ENCODE data around the gene MYNN. TPM values are rescaled to one million over a fixed set of nuclear protein-coding genes. Genes with fewer than 3 reads are reported as not detected.

The MYNN gene
- total RNA-seq, 2 experiments from 2014 or later, result 18.7 to 20.6 TPM

DNA sequence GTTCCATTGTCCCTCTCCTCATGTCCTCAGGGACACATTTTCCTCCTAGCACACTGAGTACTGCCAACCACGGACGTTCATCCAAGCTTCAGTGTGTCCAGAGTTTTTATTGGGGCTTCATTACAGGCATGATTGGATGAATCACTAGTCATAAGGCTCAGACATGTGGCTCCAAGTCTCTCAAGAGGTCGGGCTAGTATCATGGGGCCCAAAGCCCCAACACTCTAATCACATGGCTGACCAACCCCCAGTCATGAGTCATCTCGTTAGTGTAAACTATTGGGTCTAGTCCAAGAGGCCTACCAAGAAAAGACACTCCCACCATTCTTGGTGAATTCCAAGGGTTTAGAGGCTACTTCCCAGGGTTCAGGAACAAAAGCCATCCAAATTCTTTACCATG, 12.7 kb upstream of the MYNN start:
- intact Hi-C loops (cut with DNase I, micrococcal nuclease), result loop anchor here (2.0 to 10.0 kb wide), 7 partner anchors 16 to 594 kb away; partner anchors contain the start of genes GPR160 (in 1 of the 2), PHC3 (in 1 of the 2), SEC62 (in 1 of the 2) and SKIL (in 1 of the 2)
- Mint-ChIP-seq H3K27me3 (no peaks in the 10 kb centered on the region), H3K27ac (no peak overlapping the region), H3K4me1 (ENCODE audit: low read depth) (peaks cover 43% of the 10 kb centered on the region), H3K9me3 (peaks cover 2% of the 10 kb centered on the region), H3K4me3 (no peak overlapping the region), H3K36me3 (ENCODE audit: low read depth) (peaks cover 7% of the 10 kb centered on the region)
- no peaks in the 10 kb centered on the region for H3K36me3 ChIP-seq (ENCODE audit: insufficient read depth, low read length)
- POLR2A ChIA-PET, result interaction anchor here (1.5 kb wide), 1 partner anchor 12 kb away, joined by 4 read pairs; no protein-coding TSS in a partner anchor
- no peak for DNase-seq
- peaks cover 24% of the 10 kb centered on the region for H3K4me1 ChIP-seq (ENCODE audit: insufficient read depth, low read length)
- peaks cover 0 to under 1% of the 10 kb centered on the region in 2 experiments for H3K9me3 ChIP-seq (ENCODE audit: control insufficient read depth in 1 of 2, insufficient read depth in 1 of 2, low read length in 2 of 2)
- no peaks in the 10 kb centered on the region for H3K27me3 ChIP-seq (ENCODE audit: control insufficient read depth in 1 of 2, insufficient read depth in 2 of 2, low read length in 2 of 2)
- no peak overlapping the region for H3K4me3 ChIP-seq (ENCODE audit: low read length)
- CTCF ChIA-PET, result interaction anchor here (1.4 kb wide), 1 partner anchor 13 kb away, joined by 5 read pairs; the partner anchor contains the start of gene MYNN
- TF ChIP-seq, protein P1, sequence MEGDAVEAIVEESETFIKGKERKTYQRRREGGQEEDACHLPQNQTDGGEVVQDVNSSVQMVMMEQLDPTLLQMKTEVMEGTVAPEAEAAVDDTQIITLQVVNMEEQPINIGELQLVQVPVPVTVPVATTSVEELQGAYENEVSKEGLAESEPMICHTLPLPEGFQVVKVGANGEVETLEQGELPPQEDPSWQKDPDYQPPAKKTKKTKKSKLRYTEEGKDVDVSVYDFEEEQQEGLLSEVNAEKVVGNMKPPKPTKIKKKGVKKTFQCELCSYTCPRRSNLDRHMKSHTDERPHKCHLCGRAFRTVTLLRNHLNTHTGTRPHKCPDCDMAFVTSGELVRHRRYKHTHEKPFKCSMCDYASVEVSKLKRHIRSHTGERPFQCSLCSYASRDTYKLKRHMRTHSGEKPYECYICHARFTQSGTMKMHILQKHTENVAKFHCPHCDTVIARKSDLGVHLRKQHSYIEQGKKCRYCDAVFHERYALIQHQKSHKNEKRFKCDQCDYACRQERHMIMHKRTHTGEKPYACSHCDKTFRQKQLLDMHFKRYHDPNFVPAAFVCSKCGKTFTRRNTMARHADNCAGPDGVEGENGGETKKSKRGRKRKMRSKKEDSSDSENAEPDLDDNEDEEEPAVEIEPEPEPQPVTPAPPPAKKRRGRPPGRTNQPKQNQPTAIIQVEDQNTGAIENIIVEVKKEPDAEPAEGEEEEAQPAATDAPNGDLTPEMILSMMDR (IDR thresholded peaks at IDR 0.05), result no peak
- no peak overlapping the region for H3K27ac ChIP-seq (ENCODE audit: low read depth in 1 of 2, low read length in 2 of 2)
- ATAC-seq (ENCODE audit: poor library complexity), result no peak

DNA sequence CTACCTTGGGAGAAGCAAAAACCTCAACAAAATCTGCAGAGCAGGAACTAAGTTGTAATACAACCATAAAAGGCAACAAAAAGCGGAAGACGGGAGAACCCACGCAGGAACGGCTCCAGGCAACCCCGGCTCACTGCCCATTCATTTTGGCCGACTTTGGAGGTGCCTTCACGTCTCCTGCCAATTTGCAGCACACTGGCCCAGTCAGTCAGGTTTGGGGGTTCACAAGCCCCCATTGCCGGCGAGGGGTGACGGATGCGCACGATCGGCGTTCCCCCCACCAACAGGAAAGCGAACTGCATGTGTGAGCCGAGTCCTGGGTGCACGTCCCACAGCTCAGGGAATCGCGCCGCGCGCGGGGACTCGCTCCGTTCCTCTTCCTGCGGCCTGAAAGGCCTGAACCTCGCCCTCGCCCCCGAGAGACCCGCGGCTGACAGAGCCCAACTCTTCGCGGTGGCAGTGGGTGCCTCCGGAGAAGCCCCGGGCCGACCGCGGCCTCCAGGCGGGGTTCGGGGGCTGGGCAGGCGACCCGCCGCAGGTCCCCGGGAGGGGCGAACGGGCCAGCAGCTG, 8.8 kb upstream of the MYNN start:
- DNase-seq, result peak; percentile 43 to 81 (median 54)
- peaks cover 38% of the 10 kb centered on the region for H3K4me1 Mint-ChIP-seq (ENCODE audit: low read depth)
- Histone ChIP-seq H3K9me3 (ENCODE audit: control insufficient read depth in 1 of 2, insufficient read depth in 1 of 2, low read length in 2 of 2) (peaks cover 0 to 4% of the 10 kb centered on the region in 2 experiments), H3K36me3 (ENCODE audit: insufficient read depth, low read length) (no peaks in the 10 kb centered on the region), H3K4me3 (ENCODE audit: low read length) (peak overlapping the region; percentile 93), H3K27me3 (ENCODE audit: control insufficient read depth in 1 of 2, insufficient read depth in 2 of 2, low read length in 2 of 2) (no peaks in the 10 kb centered on the region), H3K4me1 (ENCODE audit: insufficient read depth, low read length) (peaks cover 27% of the 10 kb centered on the region), H3K27ac (ENCODE audit: low read depth in 1 of 2, low read length in 2 of 2) (peak overlapping the region; percentile 95 to 96)
- peak overlapping the region; percentile 97 for H3K27ac Mint-ChIP-seq
- no peaks in the 10 kb centered on the region for H3K27me3 Mint-ChIP-seq
- peak; percentile 52 for ATAC-seq (ENCODE audit: poor library complexity)
- peak overlapping the region; percentile 98 for H3K4me3 Mint-ChIP-seq
- ChIA-PET CTCF (no interaction called here), POLR2A (interaction anchor here (0.6 to 3.5 kb wide), 17 partner anchors 8 to 1715 kb away, joined by 3 to 85 read pairs (median 4); partner anchors contain the start of genes LRRC34, LRRIQ4, MYNN and PHC3)
- intact Hi-C loops (cut with DNase I, micrococcal nuclease), result loop anchor here (2.0 to 10.0 kb wide), 7 partner anchors 98 to 592 kb away; partner anchors contain the start of genes SKIL (in 2 of the 2), GPR160 (in 1 of the 2), PHC3 (in 1 of the 2) and SEC62 (in 1 of the 2)
- H3K36me3 Mint-ChIP-seq (ENCODE audit: low read depth), result peaks cover 7% of the 10 kb centered on the region
- TF ChIP-seq, protein P1 (IDR thresholded peaks at IDR 0.05), result no peak
- H3K9me3 Mint-ChIP-seq, result peaks cover 2% of the 10 kb centered on the region

DNA sequence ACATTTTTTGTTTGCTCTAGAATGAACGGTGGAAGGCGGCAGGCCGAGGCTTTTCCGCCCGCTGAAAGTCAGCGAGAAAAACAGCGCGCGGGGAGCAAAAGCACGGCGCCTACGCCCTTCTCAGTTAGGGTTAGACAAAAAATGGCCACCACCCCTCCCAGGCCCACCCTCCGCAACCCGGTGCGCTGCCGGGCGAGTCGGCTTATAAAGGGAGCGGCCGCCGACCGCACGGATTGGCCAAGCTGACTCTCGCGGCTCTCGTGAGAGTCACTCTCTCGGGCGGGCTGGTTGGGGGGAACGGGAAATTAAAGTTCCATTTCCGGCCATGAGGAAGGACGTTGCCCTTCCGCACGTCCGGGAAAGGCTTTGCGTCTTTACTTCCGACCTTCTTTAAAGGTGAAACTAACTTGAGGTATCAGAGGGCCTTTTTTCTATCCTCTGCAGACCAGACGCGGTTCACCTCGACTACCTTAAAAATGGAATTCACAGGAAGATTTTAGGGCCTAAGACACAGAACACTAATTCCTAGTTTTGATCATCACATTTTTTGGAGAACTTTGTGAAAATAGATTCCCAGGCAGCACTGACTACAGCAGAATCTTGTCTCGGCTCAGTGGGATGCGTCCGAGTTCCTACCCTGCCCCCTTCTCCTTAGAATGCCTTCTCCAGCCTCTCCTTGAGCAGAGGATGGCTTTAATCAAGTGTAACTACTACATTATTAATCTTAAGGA, 8.1 kb upstream of the MYNN start, which contains the start of gene TERC:
Gene TERC, minus strand, starts transcription at position 179 of the 731 bp plus-strand sequence.
- H3K36me3 ChIP-seq (ENCODE audit: insufficient read depth, low read length), result no peaks in the 10 kb centered on the region
- peaks cover 0 to 4% of the 10 kb centered on the region in 2 experiments for H3K9me3 ChIP-seq (ENCODE audit: control insufficient read depth in 1 of 2, insufficient read depth in 1 of 2, low read length in 2 of 2)
- H3K27ac ChIP-seq (ENCODE audit: low read depth in 1 of 2, low read length in 2 of 2), result peak within 1 kb of the TSS; percentile 95 to 96
- peaks cover 28% of the 10 kb centered on the region for H3K4me1 ChIP-seq (ENCODE audit: insufficient read depth, low read length)
- Mint-ChIP-seq H3K27me3 (no peaks in the 10 kb centered on the region), H3K4me1 (ENCODE audit: low read depth) (peaks cover 38% of the 10 kb centered on the region), H3K9me3 (peaks cover 2% of the 10 kb centered on the region), H3K36me3 (ENCODE audit: low read depth) (peaks cover 11% of the 10 kb centered on the region), H3K27ac (peak within 1 kb of the TSS; percentile 97), H3K4me3 (peak within 1 kb of the TSS; percentile 98)
- CTCF ChIA-PET, result no interaction called here
- intact Hi-C loops (cut with DNase I, micrococcal nuclease), result loop anchor here (1.0 to 10.0 kb wide), 11 partner anchors 8 to 1107 kb away; partner anchors contain the start of genes SKIL (in 2 of the 2), GPR160 (in 1 of the 2), MYNN (in 1 of the 2) and PHC3 (in 1 of the 2)
- H3K27me3 ChIP-seq (ENCODE audit: control insufficient read depth in 1 of 2, insufficient read depth in 2 of 2, low read length in 2 of 2), result no peaks in the 10 kb centered on the region
- TF ChIP-seq, protein P1 (IDR thresholded peaks at IDR 0.05), result no peak
- ATAC-seq (ENCODE audit: poor library complexity) (peak; percentile 82), DNase-seq (peak; percentile 82 to 98 (median 92))
- POLR2A ChIA-PET, result interaction anchor here (0.5 to 3.5 kb wide), 17 partner anchors 8 to 1492 kb away, joined by 3 to 85 read pairs (median 4); partner anchors contain the start of genes LRRC34, LRRIQ4, MYNN and PHC3
- peak within 1 kb of the TSS; percentile 93 for H3K4me3 ChIP-seq (ENCODE audit: low read length)
